Measurements from ENCODE around the gene RNASE2.

DNA sequence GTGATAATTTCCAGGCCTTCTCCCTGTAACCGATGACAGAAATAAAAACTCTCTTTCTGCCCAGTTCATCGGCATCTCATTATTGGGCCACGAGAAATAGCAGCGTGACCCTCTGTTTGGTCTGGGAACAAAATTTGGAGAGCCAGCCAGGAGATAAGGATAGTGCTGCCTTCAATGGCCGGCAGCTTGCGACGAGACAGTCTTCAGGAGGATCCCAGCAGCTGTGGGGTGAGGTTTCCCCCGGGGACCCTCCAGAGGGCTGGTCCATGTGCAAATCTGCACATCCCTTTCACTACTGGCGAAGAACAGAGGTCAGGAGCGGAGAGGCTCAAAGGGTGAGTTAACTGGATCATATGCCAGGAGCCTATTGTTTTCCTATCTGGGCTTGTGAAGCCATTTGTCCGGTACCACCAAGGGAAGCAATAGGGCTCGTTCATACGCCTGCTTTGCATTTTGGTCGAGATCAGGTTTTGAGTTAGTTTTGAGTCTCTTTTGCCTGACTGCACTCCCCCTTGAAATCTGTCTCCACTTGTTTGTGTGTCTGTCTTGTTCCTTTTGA, 48.6 kb downstream of the RNASE2 start:
- TF ChIP-seq, protein P1, sequence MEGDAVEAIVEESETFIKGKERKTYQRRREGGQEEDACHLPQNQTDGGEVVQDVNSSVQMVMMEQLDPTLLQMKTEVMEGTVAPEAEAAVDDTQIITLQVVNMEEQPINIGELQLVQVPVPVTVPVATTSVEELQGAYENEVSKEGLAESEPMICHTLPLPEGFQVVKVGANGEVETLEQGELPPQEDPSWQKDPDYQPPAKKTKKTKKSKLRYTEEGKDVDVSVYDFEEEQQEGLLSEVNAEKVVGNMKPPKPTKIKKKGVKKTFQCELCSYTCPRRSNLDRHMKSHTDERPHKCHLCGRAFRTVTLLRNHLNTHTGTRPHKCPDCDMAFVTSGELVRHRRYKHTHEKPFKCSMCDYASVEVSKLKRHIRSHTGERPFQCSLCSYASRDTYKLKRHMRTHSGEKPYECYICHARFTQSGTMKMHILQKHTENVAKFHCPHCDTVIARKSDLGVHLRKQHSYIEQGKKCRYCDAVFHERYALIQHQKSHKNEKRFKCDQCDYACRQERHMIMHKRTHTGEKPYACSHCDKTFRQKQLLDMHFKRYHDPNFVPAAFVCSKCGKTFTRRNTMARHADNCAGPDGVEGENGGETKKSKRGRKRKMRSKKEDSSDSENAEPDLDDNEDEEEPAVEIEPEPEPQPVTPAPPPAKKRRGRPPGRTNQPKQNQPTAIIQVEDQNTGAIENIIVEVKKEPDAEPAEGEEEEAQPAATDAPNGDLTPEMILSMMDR (IDR thresholded peaks at IDR 0.05 in 4 of 5, conservative IDR thresholded peaks at IDR 0.05 in 1 of 5) = no peak
- no peak for TF ChIP-seq POLR2A (IDR thresholded peaks at IDR 0.05)
